ENCODE data around the gene SCP2D1. TPM values are rescaled to one million over a fixed set of nuclear protein-coding genes. Genes with fewer than 3 reads are reported as not detected.
A peak's percentile ranks its signal among the peaks of the same experiment; 100 is the strongest.

SCP2D1 gene
- total and polyA plus RNA-seq, 9 of the 15 experiments (the other 6 are each of a cell fraction or from before 2014, with no cell fraction given) = not detected

DNA sequence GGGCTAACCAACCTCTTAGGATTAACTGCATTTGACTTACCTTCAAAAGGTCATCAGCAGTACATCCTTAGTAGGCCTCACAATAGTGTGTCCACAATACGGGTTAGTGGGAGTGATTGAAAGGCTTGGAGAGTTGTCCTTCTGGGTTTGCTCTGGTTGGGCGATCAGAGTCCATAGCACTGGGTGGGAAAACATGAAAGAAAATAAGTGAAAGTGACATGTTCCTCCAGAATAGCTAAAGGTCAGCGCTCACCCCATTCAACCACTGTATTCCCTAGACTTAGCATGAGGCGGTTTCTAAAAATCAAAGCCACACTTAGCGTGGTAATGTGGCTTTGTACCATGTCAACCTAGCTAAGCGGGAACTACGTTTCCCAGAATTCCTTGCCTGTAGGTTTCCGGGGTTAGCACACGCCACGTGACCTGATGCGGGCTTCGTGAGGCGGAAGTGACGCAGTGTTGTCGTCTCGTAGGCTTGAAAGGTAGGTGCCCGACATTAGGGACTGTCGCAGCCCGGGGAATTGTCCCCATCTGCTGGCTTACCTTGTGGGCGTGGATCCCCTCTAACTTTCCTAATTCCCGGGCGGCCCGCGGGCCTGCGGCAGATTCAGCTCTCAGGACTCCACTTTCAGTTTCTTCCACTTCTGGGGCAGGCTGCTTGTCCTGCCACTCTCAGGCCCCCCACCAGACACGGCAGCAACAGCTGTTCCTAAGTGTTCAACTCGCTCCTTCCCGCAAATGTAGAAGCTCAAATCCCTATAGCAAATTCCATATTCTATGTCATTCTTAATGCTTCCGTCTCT, 19.8 kb upstream of the SCP2D1 start:
- Histone ChIP-seq H3K4me2 (ENCODE audit: insufficient read depth, low read length) (peak overlapping the region; percentile 88), H3K27me3 (ENCODE audit: control insufficient read depth in 2 of 2, insufficient read depth in 2 of 2, low read length in 2 of 2) (no peaks in the 10 kb centered on the region), H4K20me1 (replicated peaks; ENCODE audit: control insufficient read depth, insufficient read depth, low read length) (no peaks in the 10 kb centered on the region), H3K79me2 (ENCODE audit: control insufficient read depth, insufficient read depth, low read length) (no peaks in the 10 kb centered on the region), H3K36me3 (ENCODE audit: control insufficient read depth, insufficient read depth, low read length) (no peaks in the 10 kb centered on the region), H2AFZ (ENCODE audit: low read depth, low read length) (peak overlapping the region; percentile 86), H3K4me3 (peak overlapping the region; percentile 48), H3K27ac (ENCODE audit: extremely low read depth, low read depth, low read length) (peak overlapping the region; percentile 36; the same call in 1 of the 3 replicates), H3K9me1 (ENCODE audit: control insufficient read depth, insufficient read depth, low read length) (no peaks in the 10 kb centered on the region), H3K9me3 (replicated peaks; ENCODE audit: control insufficient read depth, insufficient read depth, low read depth, low read length) (no peaks in the 10 kb centered on the region), H3K9ac (ENCODE audit: insufficient read depth in 1 of 2, low read depth in 2 of 2, low read length in 2 of 2) (peak overlapping the region; percentile 52 to 88), H3K4me1 (replicated peaks in 1 of 2; ENCODE audit: control insufficient read depth in 2 of 2, insufficient read depth in 2 of 2, low read length in 2 of 2) (no peaks in the 10 kb centered on the region)
- no TSS peak for BruUV-seq (replicated peaks)
- CTCF ChIA-PET (ENCODE audit: low intra/inter-chr PET ratio) = no interaction called here
- in situ Hi-C loops (cut with MboI) (no loop called here), intact Hi-C loops (cut with micrococcal nuclease) (loop anchor here (10.0 kb wide), 1 partner anchor 159 kb away; no protein-coding TSS in a partner anchor)
- POLR2A ChIA-PET = interaction anchor here (0.6 to 1.0 kb wide), 4 partner anchors 15 to 740 kb away, joined by 3 to 5 read pairs (median 3); no protein-coding TSS in a partner anchor
- ATAC-seq = peak; percentile 99
- peak; percentile 99 for FAIRE-seq
- WGBS (ENCODE audit: insufficient coverage, low coverage, missing lambda C conversion rate) = 5% methylated on average over 26 of the region's 29 CpGs
- peak; percentile 78 to 90 (median 80) for DNase-seq (ENCODE audit: extremely low read depth in 1 of 4, low spot score in 3 of 4)
- TF ChIP-seq PCBP1 (IDR thresholded peaks at IDR 0.05; ENCODE audit: low read depth, low read length, poor library complexity, severe bottlenecking) (no peak), SOX6 (IDR thresholded peaks at IDR 0.05) (0 out of 2 replicates have a peak, but pooled peaks have one; percentile 10), PHB2 (IDR thresholded peaks at IDR 0.05; ENCODE audit: low read depth) (no peak), EHMT2 (IDR thresholded peaks at IDR 0.05) (peak; percentile 75; the same call in 1 of the 2 replicates), POLR2B (IDR thresholded peaks at IDR 0.05; ENCODE audit: low read depth, partially characterized antibody) (peak; percentile 49), VEZF1 (CRISPR knock-in tag; IDR thresholded peaks at IDR 0.05) (0 out of 2 replicates have a peak, but pooled peaks have one; percentile 31), ETV1 (tag; conservative IDR thresholded peaks at IDR 0.05; ENCODE audit: low read depth) (peak; percentile 70), ZNF23 (CRISPR knock-in tag; IDR thresholded peaks at IDR 0.05) (no peak), ZNF263 (CRISPR knock-in tag; IDR thresholded peaks at IDR 0.05; ENCODE audit: borderline replicate concordance) (no peak)
- TF ChIP-seq, protein P1, sequence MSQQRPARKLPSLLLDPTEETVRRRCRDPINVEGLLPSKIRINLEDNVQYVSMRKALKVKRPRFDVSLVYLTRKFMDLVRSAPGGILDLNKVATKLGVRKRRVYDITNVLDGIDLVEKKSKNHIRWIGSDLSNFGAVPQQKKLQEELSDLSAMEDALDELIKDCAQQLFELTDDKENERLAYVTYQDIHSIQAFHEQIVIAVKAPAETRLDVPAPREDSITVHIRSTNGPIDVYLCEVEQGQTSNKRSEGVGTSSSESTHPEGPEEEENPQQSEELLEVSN (IDR thresholded peaks at IDR 0.05; ENCODE audit: borderline replicate concordance in 1 of 2, extremely low read depth in 1 of 2, insufficient read depth in 1 of 2, insufficient read length in 1 of 2, low read depth in 1 of 2, low read length in 1 of 2, poor library complexity in 1 of 2, severe bottlenecking in 1 of 2) = peak; percentile 28 to 40
- TF ChIP-seq, protein P2, sequence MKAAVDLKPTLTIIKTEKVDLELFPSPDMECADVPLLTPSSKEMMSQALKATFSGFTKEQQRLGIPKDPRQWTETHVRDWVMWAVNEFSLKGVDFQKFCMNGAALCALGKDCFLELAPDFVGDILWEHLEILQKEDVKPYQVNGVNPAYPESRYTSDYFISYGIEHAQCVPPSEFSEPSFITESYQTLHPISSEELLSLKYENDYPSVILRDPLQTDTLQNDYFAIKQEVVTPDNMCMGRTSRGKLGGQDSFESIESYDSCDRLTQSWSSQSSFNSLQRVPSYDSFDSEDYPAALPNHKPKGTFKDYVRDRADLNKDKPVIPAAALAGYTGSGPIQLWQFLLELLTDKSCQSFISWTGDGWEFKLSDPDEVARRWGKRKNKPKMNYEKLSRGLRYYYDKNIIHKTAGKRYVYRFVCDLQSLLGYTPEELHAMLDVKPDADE (conservative IDR thresholded peaks at IDR 0.05; ENCODE audit: control insufficient read depth, low read depth, low read length) = peak; percentile 68; the same call in 1 of the 2 replicates
- TF ChIP-seq, protein P3, sequence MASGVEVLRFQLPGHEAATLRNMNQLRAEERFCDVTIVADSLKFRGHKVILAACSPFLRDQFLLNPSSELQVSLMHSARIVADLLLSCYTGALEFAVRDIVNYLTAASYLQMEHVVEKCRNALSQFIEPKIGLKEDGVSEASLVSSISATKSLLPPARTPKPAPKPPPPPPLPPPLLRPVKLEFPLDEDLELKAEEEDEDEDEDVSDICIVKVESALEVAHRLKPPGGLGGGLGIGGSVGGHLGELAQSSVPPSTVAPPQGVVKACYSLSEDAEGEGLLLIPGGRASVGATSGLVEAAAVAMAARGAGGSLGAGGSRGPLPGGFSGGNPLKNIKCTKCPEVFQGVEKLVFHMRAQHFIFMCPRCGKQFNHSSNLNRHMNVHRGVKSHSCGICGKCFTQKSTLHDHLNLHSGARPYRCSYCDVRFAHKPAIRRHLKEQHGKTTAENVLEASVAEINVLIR (CRISPR knock-in tag; IDR thresholded peaks at IDR 0.05) = peak; percentile 78

Data from K562 (cell line).